CD4-positive, CD25-positive, alpha-beta regulatory T cell (primary cell): ENCODE results near the gene INVS. TPM values are rescaled to one million over a fixed set of nuclear protein-coding genes. Genes with fewer than 3 reads are reported as not detected.

ENCODE experiments used
- ATAC-seq, 2 donors: fragments of 150-1000 bp; cut with Tn5 transposase; one replicate each; pipeline ENCODE4 v1.10.0; 2021; ENCODE audit warnings: low read depth in 2 of 2, moderate number of reproducible peaks in 2 of 2, moderate library complexity in 1 of 2
- DNase-seq, 3 donors: peaks; one replicate each; pipeline versions ENCODE4 v3.0.0 to v3.0.0-alpha.2; 2012 to 2022; ENCODE audit warnings: mixed read lengths in 1 of 3
- H3K27ac ChIP-seq: one replicate; pipeline ENCODE4 v1.7.0; 2013; ENCODE audit warnings: mild to moderate bottlenecking, low read length; ENCODE audit not compliant: insufficient read depth, poor library complexity, severe bottlenecking
- H3K27me3 ChIP-seq: one replicate; pipeline ENCODE4 v1.7.0; 2013; ENCODE audit warnings: low read length; ENCODE audit not compliant: control insufficient read depth, insufficient read depth
- H3K36me3 ChIP-seq: one replicate; pipeline ENCODE4 v1.7.0; 2013; ENCODE audit warnings: mild to moderate bottlenecking, low read length, moderate library complexity; ENCODE audit not compliant: control insufficient read depth, insufficient read depth
- H3K4me1 ChIP-seq: 2 replicates; pipeline ENCODE4 v1.7.0; 2013; ENCODE audit warnings: mild to moderate bottlenecking, low read length; ENCODE audit not compliant: insufficient read depth, control insufficient read depth, poor library complexity, severe bottlenecking
- H3K4me3 ChIP-seq: one replicate; pipeline ENCODE4 v1.7.0; 2013; ENCODE audit warnings: low read depth, mild to moderate bottlenecking, low read length, moderate library complexity
- H3K9me3 ChIP-seq, 2 experiments: 1 replicate in 1 of 2; 2 replicates in 1 of 2; pipeline ENCODE4 v1.7.0; 2013; ENCODE audit warnings: low read length in 2 of 2, mild to moderate bottlenecking in 1 of 2, moderate library complexity in 1 of 2; ENCODE audit not compliant: control insufficient read depth in 2 of 2
- H3K27ac Mint-ChIP-seq, 3 donors: one replicate each; pipeline ENCODE4 v1.8.0; 2020 to 2022; ENCODE audit warnings: mild to moderate bottlenecking in 3 of 3, mixed read lengths in 3 of 3, moderate library complexity in 2 of 3
- H3K27me3 Mint-ChIP-seq: one replicate; pipeline ENCODE4 v1.8.0; 2022; ENCODE audit warnings: mild to moderate bottlenecking, mixed read lengths
- H3K36me3 Mint-ChIP-seq: one replicate; pipeline ENCODE4 v1.8.0; 2020; ENCODE audit warnings: mixed read lengths
- H3K4me1 Mint-ChIP-seq, 4 donors: one replicate each; pipeline ENCODE4 v1.8.0; 2020 to 2022; ENCODE audit warnings: mixed read lengths in 4 of 4, mild to moderate bottlenecking in 1 of 4
- H3K4me3 Mint-ChIP-seq, 4 donors: one replicate each; pipeline ENCODE4 v1.8.0; 2020 to 2022; ENCODE audit warnings: mild to moderate bottlenecking in 4 of 4, mixed read lengths in 4 of 4, moderate library complexity in 3 of 4
- H3K9me3 Mint-ChIP-seq, 7 donors: one replicate each; pipeline ENCODE4 v1.8.0; 2020 to 2022; ENCODE audit warnings: mixed read lengths in 7 of 7, mild to moderate bottlenecking in 3 of 7, moderate library complexity in 2 of 7
- polyA plus RNA-seq, 4 donors: library from polyadenylated mRNA; unstranded; fragments of 300-500 nt; fragmentation: Illumina TruSeq; gene quantifications; one replicate each; pipeline ENCODE4 v1.2.3, GENCODE V29; 2021
- total RNA-seq: library from RNA; stranded (reverse); gene quantifications from one replicate; pipeline ENCODE4 v1.2.3, GENCODE V29; 2022

Gene INVS
- total and polyA plus RNA-seq, 5 donors from 2014 or later = 5.7 to 20.5 (median 6.2) TPM

GRCh38 chr9:100170556-100170955, 71.5 kb downstream of the INVS start:
- peaks cover 0 to 5% (median 2%) of the 10 kb centered on the region in 4 donors for H3K4me1 Mint-ChIP-seq
- no peak overlapping the region for H3K27ac ChIP-seq
- DNase-seq (no peak), ATAC-seq (no peak)
- no peak overlapping the region for H3K27ac Mint-ChIP-seq
- H3K27me3 Mint-ChIP-seq = no peaks in the 10 kb centered on the region
- no peaks in the 10 kb centered on the region for H3K36me3 ChIP-seq
- H3K4me3 Mint-ChIP-seq = no peak overlapping the region
- peaks cover 0 to 2% of the 10 kb centered on the region in 2 experiments for H3K9me3 ChIP-seq
- H3K4me3 ChIP-seq = no peak overlapping the region
- no peaks in the 10 kb centered on the region for H3K4me1 ChIP-seq
- peaks cover 35% of the 10 kb centered on the region for H3K36me3 Mint-ChIP-seq
- H3K9me3 Mint-ChIP-seq = peaks cover 0 to 28% (median 7%) of the 10 kb centered on the region in 7 donors
- H3K27me3 ChIP-seq = no peaks in the 10 kb centered on the region

- Histone ChIP-seq H3K27me3 (no peaks in the 10 kb centered on the region), H3K36me3 (peaks cover 3% of the 10 kb centered on the region), H3K9me3 (peaks cover 17 to 24% of the 10 kb centered on the region in 2 experiments), H3K4me1 (no peaks in the 10 kb centered on the region), H3K27ac (no peak overlapping the region), H3K4me3 (no peak overlapping the region)
- DNase-seq (no peak), ATAC-seq (no peak)
- H3K4me3 Mint-ChIP-seq = peak overlapping the region in 1 of 4 donors; percentile 65
- peaks cover 19% of the 10 kb centered on the region for H3K36me3 Mint-ChIP-seq
- peaks cover 4 to 9% (median 5%) of the 10 kb centered on the region in 4 donors for H3K4me1 Mint-ChIP-seq
- H3K27me3 Mint-ChIP-seq = no peaks in the 10 kb centered on the region
- peaks cover 3 to 50% (median 15%) of the 10 kb centered on the region in 7 donors for H3K9me3 Mint-ChIP-seq
- H3K27ac Mint-ChIP-seq = no peak overlapping the region
Measured at GRCh38 chr9:100186356-100186755, 87.3 kb downstream of the INVS start.

GRCh38 chr9:100190339-100190738, 91.3 kb downstream of the INVS start:
- ATAC-seq = no peak
- Mint-ChIP-seq H3K36me3 (peaks cover 44% of the 10 kb centered on the region), H3K4me1 (peaks cover 4 to 9% (median 5%) of the 10 kb centered on the region in 4 donors), H3K4me3 (no peak overlapping the region), H3K27ac (no peak overlapping the region), H3K27me3 (no peaks in the 10 kb centered on the region), H3K9me3 (peaks cover 3 to 53% (median 20%) of the 10 kb centered on the region in 7 donors)
- Histone ChIP-seq H3K27me3 (no peaks in the 10 kb centered on the region), H3K9me3 (peaks cover 23 to 31% of the 10 kb centered on the region in 2 experiments), H3K4me1 (no peaks in the 10 kb centered on the region), H3K27ac (no peak overlapping the region), H3K36me3 (peaks cover 5% of the 10 kb centered on the region), H3K4me3 (no peak overlapping the region)
- no peak for DNase-seq

GRCh38 chr9:100191264-100191663, 92.2 kb downstream of the INVS start:
- no peak overlapping the region for H3K27ac ChIP-seq
- Mint-ChIP-seq H3K4me3 (no peak overlapping the region), H3K9me3 (peaks cover 3 to 53% (median 18%) of the 10 kb centered on the region in 7 donors), H3K36me3 (peaks cover 50% of the 10 kb centered on the region), H3K27ac (no peak overlapping the region), H3K4me1 (peaks cover 5 to 10% (median 5%) of the 10 kb centered on the region in 4 donors), H3K27me3 (no peaks in the 10 kb centered on the region)
- peaks cover 23 to 31% of the 10 kb centered on the region in 2 experiments for H3K9me3 ChIP-seq
- H3K36me3 ChIP-seq = peaks cover 5% of the 10 kb centered on the region
- H3K4me3 ChIP-seq = no peak overlapping the region
- DNase-seq (no peak), ATAC-seq (no peak)
- H3K27me3 ChIP-seq = no peaks in the 10 kb centered on the region
- H3K4me1 ChIP-seq = no peaks in the 10 kb centered on the region

- Histone ChIP-seq H3K27ac (no peak overlapping the region), H3K4me1 (no peaks in the 10 kb centered on the region), H3K36me3 (peaks cover 2% of the 10 kb centered on the region), H3K4me3 (no peak overlapping the region), H3K27me3 (no peaks in the 10 kb centered on the region), H3K9me3 (peaks cover 23 to 27% of the 10 kb centered on the region in 2 experiments)
- Mint-ChIP-seq H3K4me3 (no peak overlapping the region), H3K4me1 (peaks cover 0 to 5% (median 3%) of the 10 kb centered on the region in 4 donors), H3K27me3 (no peaks in the 10 kb centered on the region), H3K9me3 (peaks cover 3 to 39% (median 14%) of the 10 kb centered on the region in 7 donors), H3K27ac (no peak overlapping the region), H3K36me3 (peaks cover 51% of the 10 kb centered on the region)
- DNase-seq (no peak), ATAC-seq (no peak)
Measured at GRCh38 chr9:100193078-100193477, 94.0 kb downstream of the INVS start.

- Mint-ChIP-seq H3K27me3 (no peaks in the 10 kb centered on the region), H3K27ac (peak overlapping the region in 1 of 3 donors; percentile 54), H3K9me3 (peaks cover 0 to 13% (median 4%) of the 10 kb centered on the region in 7 donors), H3K4me3 (no peak overlapping the region), H3K4me1 (peaks cover 0 to 5% (median 3%) of the 10 kb centered on the region in 4 donors), H3K36me3 (peaks cover 52% of the 10 kb centered on the region)
- Histone ChIP-seq H3K27ac (no peak overlapping the region), H3K4me1 (no peaks in the 10 kb centered on the region), H3K9me3 (peaks cover 7 to 8% of the 10 kb centered on the region in 2 experiments), H3K4me3 (no peak overlapping the region), H3K27me3 (no peaks in the 10 kb centered on the region), H3K36me3 (peaks cover 2% of the 10 kb centered on the region)
- no peak for ATAC-seq
- DNase-seq = no peak
Measured at GRCh38 chr9:100196215-100196614, 97.2 kb downstream of the INVS start.

GRCh38 chr9:100196828-100197227, 97.8 kb downstream of the INVS start:
- H3K4me1 ChIP-seq = no peaks in the 10 kb centered on the region
- peaks cover 2% of the 10 kb centered on the region for H3K36me3 ChIP-seq
- H3K27me3 ChIP-seq = no peaks in the 10 kb centered on the region
- ATAC-seq = no peak
- H3K4me1 Mint-ChIP-seq = peaks cover 0 to 5% (median 3%) of the 10 kb centered on the region in 4 donors
- H3K4me3 ChIP-seq = no peak overlapping the region
- H3K27me3 Mint-ChIP-seq = no peaks in the 10 kb centered on the region
- peaks cover 2% of the 10 kb centered on the region in 2 experiments for H3K9me3 ChIP-seq
- H3K36me3 Mint-ChIP-seq = peaks cover 46% of the 10 kb centered on the region
- H3K4me3 Mint-ChIP-seq = no peak overlapping the region
- peaks cover 0 to 7% (median under 1%) of the 10 kb centered on the region in 7 donors for H3K9me3 Mint-ChIP-seq
- H3K27ac Mint-ChIP-seq = no peak overlapping the region
- no peak for DNase-seq
- no peak overlapping the region for H3K27ac ChIP-seq

- Histone ChIP-seq H3K27ac (no peak overlapping the region), H3K4me1 (no peaks in the 10 kb centered on the region), H3K4me3 (no peak overlapping the region), H3K27me3 (no peaks in the 10 kb centered on the region), H3K36me3 (peaks cover 2% of the 10 kb centered on the region), H3K9me3 (no peaks in the 10 kb centered on the region)
- peaks cover 0 to 5% (median 5%) of the 10 kb centered on the region in 4 donors for H3K4me1 Mint-ChIP-seq
- no peaks in the 10 kb centered on the region for H3K27me3 Mint-ChIP-seq
- H3K4me3 Mint-ChIP-seq = no peak overlapping the region
- H3K9me3 Mint-ChIP-seq = no peaks in the 10 kb centered on the region
- H3K27ac Mint-ChIP-seq = no peak overlapping the region
- DNase-seq = no peak
- H3K36me3 Mint-ChIP-seq = peaks cover 40% of the 10 kb centered on the region
- ATAC-seq = no peak
Measured at GRCh38 chr9:100197553-100197952, 98.5 kb downstream of the INVS start.
